ENCODE data around the gene HTRA3.

Gene HTRA3

GRCh38 chr4:8353912-8354453 lies 84.4 kb downstream of the HTRA3 start:
- Histone ChIP-seq H3K27ac (ENCODE audit: low read depth, low read length) (no peak overlapping the region), H3K4me2 (ENCODE audit: low read depth, low read length, poor library complexity, severe bottlenecking) (no peak overlapping the region), H4K20me1 (ENCODE audit: low read depth, low read length) (no peaks in the 10 kb centered on the region), H3F3A (ENCODE audit: insufficient read depth) (no peaks in the 10 kb centered on the region), H3K27me3 (ENCODE audit: low read length) (no peaks in the 10 kb centered on the region), H2AFZ (ENCODE audit: low read depth, low read length, severe bottlenecking) (no peak overlapping the region), H3K79me2 (ENCODE audit: insufficient read depth, low read length) (no peaks in the 10 kb centered on the region), H3K36me3 (ENCODE audit: low read length) (no peaks in the 10 kb centered on the region), H3K9ac (ENCODE audit: low read length) (no peak overlapping the region), H3K9me2 (replicated peaks; ENCODE audit: insufficient read depth, low read length) (no peaks in the 10 kb centered on the region), H3K9me3 (ENCODE audit: insufficient read depth, low read length) (no peaks in the 10 kb centered on the region), H3K4me3 (ENCODE audit: insufficient read depth, low read length, poor library complexity, severe bottlenecking) (no peak overlapping the region)
- TF ChIP-seq EZH2phosphoT487 (conservative IDR thresholded peaks at IDR 0.05; ENCODE audit: low read length), result no peak
- TF ChIP-seq, protein P1, sequence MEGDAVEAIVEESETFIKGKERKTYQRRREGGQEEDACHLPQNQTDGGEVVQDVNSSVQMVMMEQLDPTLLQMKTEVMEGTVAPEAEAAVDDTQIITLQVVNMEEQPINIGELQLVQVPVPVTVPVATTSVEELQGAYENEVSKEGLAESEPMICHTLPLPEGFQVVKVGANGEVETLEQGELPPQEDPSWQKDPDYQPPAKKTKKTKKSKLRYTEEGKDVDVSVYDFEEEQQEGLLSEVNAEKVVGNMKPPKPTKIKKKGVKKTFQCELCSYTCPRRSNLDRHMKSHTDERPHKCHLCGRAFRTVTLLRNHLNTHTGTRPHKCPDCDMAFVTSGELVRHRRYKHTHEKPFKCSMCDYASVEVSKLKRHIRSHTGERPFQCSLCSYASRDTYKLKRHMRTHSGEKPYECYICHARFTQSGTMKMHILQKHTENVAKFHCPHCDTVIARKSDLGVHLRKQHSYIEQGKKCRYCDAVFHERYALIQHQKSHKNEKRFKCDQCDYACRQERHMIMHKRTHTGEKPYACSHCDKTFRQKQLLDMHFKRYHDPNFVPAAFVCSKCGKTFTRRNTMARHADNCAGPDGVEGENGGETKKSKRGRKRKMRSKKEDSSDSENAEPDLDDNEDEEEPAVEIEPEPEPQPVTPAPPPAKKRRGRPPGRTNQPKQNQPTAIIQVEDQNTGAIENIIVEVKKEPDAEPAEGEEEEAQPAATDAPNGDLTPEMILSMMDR (IDR thresholded peaks at IDR 0.05; ENCODE audit: insufficient read depth, low read length, poor library complexity, severe bottlenecking), result no peak

GRCh38 chr4:8355306-8355705 lies 85.8 kb downstream of the HTRA3 start:
- Histone ChIP-seq H3K79me2 (ENCODE audit: insufficient read depth, low read length) (no peaks in the 10 kb centered on the region), H3K27ac (ENCODE audit: low read depth, low read length) (no peak overlapping the region), H3K27me3 (ENCODE audit: low read length) (no peaks in the 10 kb centered on the region), H3K4me2 (ENCODE audit: low read depth, low read length, poor library complexity, severe bottlenecking) (no peak overlapping the region), H3K9me2 (replicated peaks; ENCODE audit: insufficient read depth, low read length) (no peaks in the 10 kb centered on the region), H4K20me1 (ENCODE audit: low read depth, low read length) (no peaks in the 10 kb centered on the region), H3K9ac (ENCODE audit: low read length) (no peak overlapping the region), H3F3A (ENCODE audit: insufficient read depth) (no peaks in the 10 kb centered on the region), H3K9me3 (ENCODE audit: insufficient read depth, low read length) (no peaks in the 10 kb centered on the region), H2AFZ (ENCODE audit: low read depth, low read length, severe bottlenecking) (no peak overlapping the region), H3K36me3 (ENCODE audit: low read length) (no peaks in the 10 kb centered on the region), H3K4me3 (ENCODE audit: insufficient read depth, low read length, poor library complexity, severe bottlenecking) (no peak overlapping the region)
- no peak for TF ChIP-seq EZH2phosphoT487 (conservative IDR thresholded peaks at IDR 0.05; ENCODE audit: low read length)
- TF ChIP-seq, protein P1 (IDR thresholded peaks at IDR 0.05; ENCODE audit: insufficient read depth, low read length, poor library complexity, severe bottlenecking), result no peak

DNA sequence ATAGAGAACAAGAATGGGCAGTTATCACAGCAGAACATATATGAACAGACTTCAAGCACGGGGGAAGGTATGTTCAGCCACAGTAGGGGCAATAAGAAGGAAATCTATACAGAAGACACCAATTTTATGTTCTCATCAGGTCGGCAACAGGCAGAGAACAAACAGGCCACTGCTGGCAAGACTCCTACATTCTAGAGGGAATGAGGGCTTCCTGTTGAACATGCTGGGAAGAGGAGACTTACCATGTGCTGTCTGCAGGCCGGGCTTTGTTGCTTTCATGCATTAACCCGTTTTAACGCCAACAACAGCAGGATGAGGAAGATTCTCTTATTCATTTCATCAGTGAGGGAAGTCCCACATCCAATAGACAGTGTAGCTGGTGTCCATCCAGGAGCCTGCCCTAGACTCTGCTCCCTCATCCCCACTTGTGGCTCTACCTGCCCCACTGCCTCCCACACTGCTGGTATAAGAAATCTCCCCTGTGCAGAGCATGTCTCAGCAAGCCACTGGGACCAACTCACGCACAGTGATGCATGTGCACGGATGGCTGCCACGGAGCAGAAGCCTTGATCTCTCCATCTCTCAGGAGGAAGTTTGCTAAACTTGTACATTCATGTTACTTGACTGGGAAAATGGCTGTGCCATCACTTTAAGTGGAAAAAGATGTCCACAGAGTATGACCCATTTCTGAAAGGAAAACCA lies 86.5 kb downstream of the HTRA3 start:
- H3K27me3 ChIP-seq (ENCODE audit: low read length), result no peaks in the 10 kb centered on the region
- no peaks in the 10 kb centered on the region for H3K9me2 ChIP-seq (replicated peaks; ENCODE audit: insufficient read depth, low read length)
- no peaks in the 10 kb centered on the region for H4K20me1 ChIP-seq (ENCODE audit: low read depth, low read length)
- H3K9me3 ChIP-seq (ENCODE audit: insufficient read depth, low read length), result no peaks in the 10 kb centered on the region
- no peak for TF ChIP-seq EZH2phosphoT487 (conservative IDR thresholded peaks at IDR 0.05; ENCODE audit: low read length)
- TF ChIP-seq, protein P1 (IDR thresholded peaks at IDR 0.05; ENCODE audit: insufficient read depth, low read length, poor library complexity, severe bottlenecking), result no peak
- no peaks in the 10 kb centered on the region for H3K36me3 ChIP-seq (ENCODE audit: low read length)
- H3K27ac ChIP-seq (ENCODE audit: low read depth, low read length), result no peak overlapping the region
- H3K79me2 ChIP-seq (ENCODE audit: insufficient read depth, low read length), result no peaks in the 10 kb centered on the region
- H3K4me3 ChIP-seq (ENCODE audit: insufficient read depth, low read length, poor library complexity, severe bottlenecking), result no peak overlapping the region
- H3F3A ChIP-seq (ENCODE audit: insufficient read depth), result no peaks in the 10 kb centered on the region
- no peak overlapping the region for H3K4me2 ChIP-seq (ENCODE audit: low read depth, low read length, poor library complexity, severe bottlenecking)
- H3K9ac ChIP-seq (ENCODE audit: low read length), result no peak overlapping the region
- H2AFZ ChIP-seq (ENCODE audit: low read depth, low read length, severe bottlenecking), result no peak overlapping the region

Measured in SU-DHL-6 (cell line).